ENCODE data around the gene ZNF888.
"Not testable (repeated sequence)": the region's sequence is repeated elsewhere in the genome, so short reads cannot be mapped to it uniquely, and the experiment has no call there.

The ZNF888 gene

DNA sequence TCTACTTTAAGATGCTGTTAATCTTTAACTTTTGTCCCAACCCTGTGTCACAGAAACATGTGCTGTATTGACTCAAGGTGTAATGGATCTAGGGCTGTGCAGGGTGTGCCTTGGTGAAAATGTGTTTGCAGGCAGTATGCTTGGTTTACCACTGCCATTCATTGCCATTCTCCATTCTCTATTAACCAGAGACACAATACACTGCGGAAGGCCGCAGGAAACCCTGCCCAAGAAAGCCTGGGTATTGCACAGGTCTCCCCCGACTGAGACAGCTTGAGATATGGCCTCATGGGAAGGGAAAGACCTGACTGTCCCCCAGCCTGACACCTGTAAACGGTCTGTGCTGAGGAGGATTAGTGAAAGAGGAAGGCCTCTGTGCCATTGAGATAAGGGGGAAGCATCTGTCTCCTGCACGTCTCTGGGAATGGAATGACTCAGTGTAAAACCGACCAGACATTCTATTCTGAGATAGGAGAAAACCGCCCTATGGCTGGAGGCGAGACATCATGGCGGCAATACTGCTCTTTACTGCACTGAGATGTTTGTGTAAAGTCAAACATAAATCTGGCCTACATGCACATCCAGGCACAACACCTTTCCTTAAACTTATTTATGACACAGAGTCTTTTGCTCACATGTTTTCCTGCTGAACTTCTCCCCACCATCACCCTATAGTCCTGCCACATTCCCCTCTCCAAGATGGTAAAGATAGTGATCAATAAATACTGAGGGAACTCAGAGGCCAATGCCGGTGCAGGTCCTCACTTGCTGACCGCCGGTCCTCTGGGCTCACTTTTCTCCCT lies 13.1 kb upstream of the ZNF888 start (continued):
- TF ChIP-seq, protein P1, sequence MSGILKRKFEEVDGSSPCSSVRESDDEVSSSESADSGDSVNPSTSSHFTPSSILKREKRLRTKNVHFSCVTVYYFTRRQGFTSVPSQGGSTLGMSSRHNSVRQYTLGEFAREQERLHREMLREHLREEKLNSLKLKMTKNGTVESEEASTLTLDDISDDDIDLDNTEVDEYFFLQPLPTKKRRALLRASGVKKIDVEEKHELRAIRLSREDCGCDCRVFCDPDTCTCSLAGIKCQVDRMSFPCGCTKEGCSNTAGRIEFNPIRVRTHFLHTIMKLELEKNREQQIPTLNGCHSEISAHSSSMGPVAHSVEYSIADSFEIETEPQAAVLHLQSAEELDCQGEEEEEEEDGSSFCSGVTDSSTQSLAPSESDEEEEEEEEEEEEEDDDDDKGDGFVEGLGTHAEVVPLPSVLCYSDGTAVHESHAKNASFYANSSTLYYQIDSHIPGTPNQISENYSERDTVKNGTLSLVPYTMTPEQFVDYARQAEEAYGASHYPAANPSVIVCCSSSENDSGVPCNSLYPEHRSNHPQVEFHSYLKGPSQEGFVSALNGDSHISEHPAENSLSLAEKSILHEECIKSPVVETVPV (CRISPR knock-in tag; IDR thresholded peaks at IDR 0.05) = no peak

GRCh38 chr19:52935434-52935833 lies 12.2 kb upstream of the ZNF888 start:
- no peak for TF ChIP-seq PPARA (CRISPR knock-in tag; IDR thresholded peaks at IDR 0.05; ENCODE audit: borderline replicate concordance)
- TF ChIP-seq POU6F1 (CRISPR knock-in tag; IDR thresholded peaks at IDR 0.05; ENCODE audit: borderline replicate concordance, low read depth) = no peak
- no peak for TF ChIP-seq ZNF70 (CRISPR knock-in tag; IDR thresholded peaks at IDR 0.05)
- TF ChIP-seq ZFP30 (CRISPR knock-in tag; IDR thresholded peaks at IDR 0.05) = no peak
- TF ChIP-seq, protein P2, sequence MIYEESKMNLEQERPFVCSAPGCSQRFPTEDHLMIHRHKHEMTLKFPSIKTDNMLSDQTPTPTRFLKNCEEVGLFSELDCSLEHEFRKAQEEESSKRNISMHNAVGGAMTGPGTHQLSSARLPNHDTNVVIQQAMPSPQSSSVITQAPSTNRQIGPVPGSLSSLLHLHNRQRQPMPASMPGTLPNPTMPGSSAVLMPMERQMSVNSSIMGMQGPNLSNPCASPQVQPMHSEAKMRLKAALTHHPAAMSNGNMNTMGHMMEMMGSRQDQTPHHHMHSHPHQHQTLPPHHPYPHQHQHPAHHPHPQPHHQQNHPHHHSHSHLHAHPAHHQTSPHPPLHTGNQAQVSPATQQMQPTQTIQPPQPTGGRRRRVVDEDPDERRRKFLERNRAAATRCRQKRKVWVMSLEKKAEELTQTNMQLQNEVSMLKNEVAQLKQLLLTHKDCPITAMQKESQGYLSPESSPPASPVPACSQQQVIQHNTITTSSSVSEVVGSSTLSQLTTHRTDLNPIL (CRISPR knock-in tag; IDR thresholded peaks at IDR 0.05; ENCODE audit: low read depth) = no peak
- no peak for TF ChIP-seq TCF4 (CRISPR knock-in tag; IDR thresholded peaks at IDR 0.05; ENCODE audit: borderline replicate concordance)
- no peak for TF ChIP-seq GLIS3 (CRISPR knock-in tag; IDR thresholded peaks at IDR 0.05)
- TF ChIP-seq, protein P1 (CRISPR knock-in tag; IDR thresholded peaks at IDR 0.05) = no peak
- TF ChIP-seq ZNF565 (CRISPR knock-in tag; conservative IDR thresholded peaks at IDR 0.05; ENCODE audit: low read depth) = no peak
- no peak for TF ChIP-seq SNAI2 (CRISPR knock-in tag; IDR thresholded peaks at IDR 0.05)
- no peak for TF ChIP-seq ZNF8 (CRISPR knock-in tag; IDR thresholded peaks at IDR 0.05)
- no peak for TF ChIP-seq ISL1 (CRISPR knock-in tag; IDR thresholded peaks at IDR 0.05)
- TF ChIP-seq ESRRG (CRISPR knock-in tag; IDR thresholded peaks at IDR 0.05) = no peak
- no peak for TF ChIP-seq TOX (CRISPR knock-in tag; IDR thresholded peaks at IDR 0.05; ENCODE audit: borderline replicate concordance)
- TF ChIP-seq PATZ1 (CRISPR knock-in tag; IDR thresholded peaks at IDR 0.05; ENCODE audit: borderline replicate concordance) = no peak

GRCh38 chr19:52924641-52925040 lies 1.4 kb upstream of the ZNF888 start:
- not testable (repeated sequence) for ATAC-seq

More at GRCh38 chr19:52935434-52935833, 12.2 kb upstream of the ZNF888 start:
- no peak for ATAC-seq

GRCh38 chr19:52923778-52924593 lies 758 bp upstream of the ZNF888 start:
- TF ChIP-seq GLIS3 (CRISPR knock-in tag; IDR thresholded peaks at IDR 0.05) = no peak
- no peak for TF ChIP-seq CSDC2 (CRISPR knock-in tag; IDR thresholded peaks at IDR 0.05)
- no peak for TF ChIP-seq PPARA (CRISPR knock-in tag; IDR thresholded peaks at IDR 0.05; ENCODE audit: borderline replicate concordance)
- no peak for TF ChIP-seq POU6F1 (CRISPR knock-in tag; IDR thresholded peaks at IDR 0.05; ENCODE audit: borderline replicate concordance, low read depth)
- no peak for TF ChIP-seq ZC3H10 (CRISPR knock-in tag; IDR thresholded peaks at IDR 0.05)
- no peak for TF ChIP-seq ARNTL (CRISPR knock-in tag; IDR thresholded peaks at IDR 0.05; ENCODE audit: borderline replicate concordance, low read depth)
- TF ChIP-seq PATZ1 (CRISPR knock-in tag; IDR thresholded peaks at IDR 0.05; ENCODE audit: borderline replicate concordance) = no peak
- no peak for TF ChIP-seq ZNF70 (CRISPR knock-in tag; IDR thresholded peaks at IDR 0.05)
- no peak for TF ChIP-seq TCF4 (CRISPR knock-in tag; IDR thresholded peaks at IDR 0.05; ENCODE audit: borderline replicate concordance)
- no peak; the same call in 2 of the 3 replicates for ATAC-seq

Data from SK-N-SH treated with all-trans-retinoic acid at 6 μM for 48 hours (cell line).